Measurements from ENCODE around the gene SON. TPM values are rescaled to one million over a fixed set of nuclear protein-coding genes. Genes with fewer than 3 reads are reported as not detected.

The SON gene
- total and polyA plus RNA-seq, 2 of the 4 experiments (the other 2 are of a cell fraction) = 81.6 to 146 TPM

DNA sequence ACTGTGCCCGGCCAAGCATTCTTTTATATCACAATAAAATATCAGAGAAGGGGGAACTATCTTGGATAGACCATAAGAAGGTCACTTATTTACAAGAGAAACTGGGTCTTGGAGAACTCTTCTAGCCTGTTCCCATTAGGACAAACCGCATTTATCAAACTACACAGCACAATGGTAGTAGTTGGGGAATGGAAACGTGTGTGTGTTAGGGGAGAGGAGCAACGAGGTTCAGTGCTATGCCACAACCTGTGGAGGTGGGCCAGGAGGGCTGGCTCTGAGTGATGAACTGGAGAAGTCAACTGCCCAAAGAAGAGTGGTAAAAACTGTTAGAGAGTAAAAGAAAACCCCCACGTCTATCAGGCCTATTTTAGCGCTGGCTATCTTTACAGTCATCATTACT, 44.1 kb downstream of the SON start:
- dilution Hi-C loops (cut with HindIII; ENCODE audit: low sequenced_read_pairs, unreplicated experiment) (no loop called here), intact Hi-C loops (cut with micrococcal nuclease) (no loop called here), in situ Hi-C loops (cut with MboI; ENCODE audit: low sequenced_read_pairs) (no loop called here)
- Histone ChIP-seq H3K14ac (replicated peaks; ENCODE audit: low read depth, low read length) (no peak overlapping the region), H3K4me2 (ENCODE audit: low read depth, low read length) (peak overlapping the region; percentile 43; the same call in 1 of the 2 replicates), H3K9me1 (ENCODE audit: insufficient read depth, low read length) (peaks cover 4% of the 10 kb centered on the region), H4K8ac (ENCODE audit: low read depth in 2 of 2, low read length in 2 of 2) (no peak overlapping the region), H3K18ac (ENCODE audit: low read depth, low read length) (no peak overlapping the region), H3K23ac (ENCODE audit: low read depth, low read length) (peak overlapping the region; percentile 31; the same call in 1 of the 2 replicates), H3K4ac (ENCODE audit: low read depth, low read length) (no peak overlapping the region), H4K5ac (ENCODE audit: low read depth, low read length) (no peak overlapping the region), H3K27me3 (ENCODE audit: control insufficient read depth, insufficient read depth, low read length) (no peaks in the 10 kb centered on the region), H2BK20ac (ENCODE audit: low read depth, low read length) (no peak overlapping the region), H3K4me1 (ENCODE audit: control insufficient read depth, insufficient read depth, low read length) (peaks cover 2% of the 10 kb centered on the region; the same call in 1 of the 2 replicates), H2BK5ac (ENCODE audit: low read depth, low read length, poor library complexity, severe bottlenecking) (no peak overlapping the region), H3K9ac (ENCODE audit: low read depth, low read length) (no peak overlapping the region), H4K91ac (ENCODE audit: insufficient read depth, low read depth, low read length) (no peak overlapping the region), H3K56ac (ENCODE audit: extremely low read depth, insufficient read depth, low read length) (no peak overlapping the region), H3K36me3 (ENCODE audit: control insufficient read depth, insufficient read depth, low read length) (peaks cover 5% of the 10 kb centered on the region; the same call in 1 of the 2 replicates), H2BK120ac (ENCODE audit: low read depth, low read length) (no peak overlapping the region), H2AK5ac (ENCODE audit: low read depth, low read length) (no peak overlapping the region), H2AFZ (replicated peaks; ENCODE audit: low read length, poor library complexity) (peak overlapping the region; percentile 64), H3K9me3 (ENCODE audit: control insufficient read depth, insufficient read depth, low read length) (no peaks in the 10 kb centered on the region), H3K4me3 (ENCODE audit: insufficient read depth, low read depth, low read length) (no peak overlapping the region), H3K27ac (ENCODE audit: insufficient read depth, low read length) (no peak overlapping the region), H4K20me1 (ENCODE audit: insufficient read depth, low read length) (no peaks in the 10 kb centered on the region; the same call in 1 of the 2 replicates), H2AK9ac (replicated peaks; ENCODE audit: low read depth, low read length, poor library complexity) (no peak overlapping the region), H2BK15ac (ENCODE audit: low read depth, low read length) (no peak overlapping the region), H3K79me1 (ENCODE audit: low read depth in 1 of 2, low read length in 2 of 2) (peaks cover 21 to 35% of the 10 kb centered on the region in 2 experiments)
- DNase-seq = no peak
- TF ChIP-seq FOS (IDR thresholded peaks at IDR 0.05; ENCODE audit: low read depth, low read length) = no peak
- TF ChIP-seq BHLHE40 (IDR thresholded peaks at IDR 0.05; ENCODE audit: low read depth, low read length) = no peak
- TF ChIP-seq, protein P1, sequence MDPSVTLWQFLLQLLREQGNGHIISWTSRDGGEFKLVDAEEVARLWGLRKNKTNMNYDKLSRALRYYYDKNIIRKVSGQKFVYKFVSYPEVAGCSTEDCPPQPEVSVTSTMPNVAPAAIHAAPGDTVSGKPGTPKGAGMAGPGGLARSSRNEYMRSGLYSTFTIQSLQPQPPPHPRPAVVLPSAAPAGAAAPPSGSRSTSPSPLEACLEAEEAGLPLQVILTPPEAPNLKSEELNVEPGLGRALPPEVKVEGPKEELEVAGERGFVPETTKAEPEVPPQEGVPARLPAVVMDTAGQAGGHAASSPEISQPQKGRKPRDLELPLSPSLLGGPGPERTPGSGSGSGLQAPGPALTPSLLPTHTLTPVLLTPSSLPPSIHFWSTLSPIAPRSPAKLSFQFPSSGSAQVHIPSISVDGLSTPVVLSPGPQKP (IDR thresholded peaks at IDR 0.05; ENCODE audit: borderline replicate concordance, low read depth, low read length) = no peak
- TF ChIP-seq RFX5 (IDR thresholded peaks at IDR 0.05; ENCODE audit: low read depth, low read length) = no peak
- no peak for TF ChIP-seq CTCF (conservative IDR thresholded peaks at IDR 0.05; ENCODE audit: low read depth, low read length)
- no peak for TF ChIP-seq SMC3 (IDR thresholded peaks at IDR 0.05; ENCODE audit: low read depth, low read length)
- CTCF ChIA-PET = no interaction called here
- no peak for ATAC-seq (ENCODE audit: low read depth)
- BruUV-seq (replicated peaks) = TSS peak; percentile 18
- POLR2A ChIA-PET (ENCODE audit: unreplicated experiment) = no interaction called here
- no CpG with 5 or more reads among the region's 6 CpGs for WGBS, 2 experiments (ENCODE audit: extremely low coverage in 2 of 2, insufficient read length in 1 of 2)

Measured in IMR-90 (cell line).